GM19035 (cell line): ENCODE data around the gene IFNL1.
"Not testable (repeated sequence)": the region's sequence is repeated elsewhere in the genome, so short reads cannot be mapped to it uniquely, and the experiment has no call there.

Experiments
- ATAC-seq: cut with Tn5 transposase; IDR thresholded peaks from one replicate; pipeline ENCODE4 v1.9.1; 2021; ENCODE audit not compliant: unreplicated experiment

IFNL1 gene

GRCh38 chr19:39270036-39270871, 26.0 kb upstream of the IFNL1 start:
- ATAC-seq, result no peak

DNA sequence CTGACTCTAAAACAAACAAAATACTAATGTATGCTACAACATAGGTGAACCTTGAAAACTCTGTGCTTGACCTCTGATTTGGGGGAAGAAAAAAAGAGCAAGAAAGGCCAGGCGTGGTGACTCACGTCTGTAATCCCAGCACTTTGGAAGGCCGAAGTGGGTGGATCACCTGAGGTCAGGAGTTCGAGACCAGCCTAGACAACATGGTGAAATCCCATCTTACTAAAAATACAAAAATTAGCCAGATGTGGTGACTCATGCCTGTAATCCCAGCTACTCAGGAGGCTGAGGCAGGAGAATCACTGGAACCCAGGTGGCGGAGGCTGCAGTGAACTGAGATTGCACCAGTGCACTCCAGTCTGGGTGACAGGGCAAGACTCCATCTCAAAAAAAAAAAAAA, 22.3 kb upstream of the IFNL1 start:
- ATAC-seq, result not testable (repeated sequence)

DNA sequence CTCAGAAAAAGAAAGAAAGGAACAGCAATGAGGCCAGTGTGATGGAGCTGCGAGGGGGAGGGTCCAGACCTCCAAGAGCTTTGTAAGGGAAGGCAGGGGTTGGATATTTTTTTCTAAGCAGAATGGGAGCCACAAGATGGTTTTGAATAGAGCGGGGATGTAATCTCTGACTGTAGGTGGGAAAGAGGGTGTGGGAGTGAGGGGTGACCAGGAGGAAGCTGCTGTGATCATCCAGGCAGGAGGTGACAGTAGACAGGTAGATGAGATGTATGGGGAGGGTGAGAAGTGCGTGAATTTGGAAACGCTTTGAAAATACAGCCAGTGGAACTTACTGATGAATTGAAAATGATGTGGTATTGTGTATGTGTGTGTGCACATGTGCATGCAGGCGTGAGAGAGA, 20.6 kb upstream of the IFNL1 start:
- no peak for ATAC-seq

DNA sequence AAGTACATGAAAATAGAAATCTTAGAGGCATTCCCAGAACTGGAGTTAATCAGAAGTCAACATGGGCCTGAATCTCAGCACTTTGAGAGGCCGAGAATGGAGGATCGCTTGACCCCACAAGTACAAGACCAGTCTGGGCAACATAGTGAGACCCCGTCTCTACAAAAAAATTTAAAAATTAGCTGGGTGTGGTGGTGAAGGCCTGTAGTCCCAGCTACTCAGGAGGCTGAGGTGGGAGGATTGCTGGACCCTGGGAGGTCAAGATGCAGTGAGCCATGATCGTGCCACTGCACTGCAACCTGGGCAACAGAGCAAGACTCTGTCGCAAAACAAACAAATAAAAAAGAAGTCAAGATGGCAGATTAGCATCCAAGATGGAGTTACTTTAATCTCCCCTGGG, 19.5 kb upstream of the IFNL1 start:
- no peak for ATAC-seq

DNA sequence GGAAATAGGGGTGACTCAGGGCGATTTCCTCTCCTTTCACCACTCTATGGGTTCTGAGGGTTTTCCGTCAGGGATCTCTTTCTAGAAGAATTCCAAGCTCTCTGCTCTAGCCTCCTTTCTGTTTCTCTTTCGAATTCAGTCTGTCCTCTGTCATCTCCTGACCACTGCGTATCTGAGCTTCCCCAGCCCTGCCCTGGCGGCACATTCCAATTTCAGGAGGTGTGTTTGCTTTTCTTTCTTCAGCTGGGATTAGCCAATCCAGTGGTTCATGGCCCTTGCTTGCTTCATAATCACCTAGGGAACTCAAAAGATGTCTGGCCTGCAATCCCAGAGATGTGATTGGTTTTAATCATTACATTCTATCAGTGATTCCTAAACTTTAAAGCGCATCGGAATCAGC, 18.6 kb upstream of the IFNL1 start:
- ATAC-seq, result no peak

DNA sequence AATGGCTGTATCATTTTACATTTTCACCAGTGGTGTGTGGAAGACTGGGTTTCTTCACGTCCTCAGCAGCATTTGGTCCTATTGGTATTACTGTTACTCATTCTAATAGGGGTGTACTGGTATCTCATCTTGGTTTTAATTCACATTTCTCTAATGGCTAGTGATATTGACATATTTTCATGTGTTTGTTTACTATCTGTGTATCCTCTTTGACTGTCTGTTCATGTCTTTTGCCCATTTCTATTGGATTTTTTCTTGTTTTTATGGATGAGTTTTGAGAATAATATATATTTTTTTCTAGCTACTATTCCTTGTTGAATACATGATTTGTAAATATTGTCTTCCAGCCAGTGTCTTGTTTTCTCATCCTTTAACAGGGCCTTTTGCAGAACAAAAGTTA, 14.2 kb upstream of the IFNL1 start:
- no peak for ATAC-seq

GRCh38 chr19:39284032-39284431, 12.2 kb upstream of the IFNL1 start:
- ATAC-seq, result no peak

GRCh38 chr19:39293394-39293793, 2.8 kb upstream of the IFNL1 start:
- ATAC-seq, result no peak

DNA sequence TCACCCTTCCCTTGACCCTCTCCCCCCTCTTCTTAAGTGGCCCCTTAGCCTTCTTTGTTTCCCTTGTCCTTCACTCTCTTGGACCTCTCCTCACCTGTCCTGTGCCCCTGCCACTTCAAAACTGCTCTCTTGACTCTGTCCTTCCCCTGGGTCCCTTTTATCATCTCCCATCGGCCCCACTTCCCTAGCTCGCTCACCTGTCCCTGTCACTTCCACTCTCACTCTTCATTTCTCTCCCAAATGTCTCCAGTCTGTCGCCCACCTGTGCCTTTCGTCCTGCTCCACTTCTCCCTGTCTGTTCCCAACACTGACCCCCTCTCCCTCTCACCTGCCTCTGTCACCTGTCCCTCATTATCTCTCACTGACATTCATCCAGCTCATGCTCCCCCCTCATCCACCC, 699 bp downstream of the IFNL1 start:
- no peak for ATAC-seq

DNA sequence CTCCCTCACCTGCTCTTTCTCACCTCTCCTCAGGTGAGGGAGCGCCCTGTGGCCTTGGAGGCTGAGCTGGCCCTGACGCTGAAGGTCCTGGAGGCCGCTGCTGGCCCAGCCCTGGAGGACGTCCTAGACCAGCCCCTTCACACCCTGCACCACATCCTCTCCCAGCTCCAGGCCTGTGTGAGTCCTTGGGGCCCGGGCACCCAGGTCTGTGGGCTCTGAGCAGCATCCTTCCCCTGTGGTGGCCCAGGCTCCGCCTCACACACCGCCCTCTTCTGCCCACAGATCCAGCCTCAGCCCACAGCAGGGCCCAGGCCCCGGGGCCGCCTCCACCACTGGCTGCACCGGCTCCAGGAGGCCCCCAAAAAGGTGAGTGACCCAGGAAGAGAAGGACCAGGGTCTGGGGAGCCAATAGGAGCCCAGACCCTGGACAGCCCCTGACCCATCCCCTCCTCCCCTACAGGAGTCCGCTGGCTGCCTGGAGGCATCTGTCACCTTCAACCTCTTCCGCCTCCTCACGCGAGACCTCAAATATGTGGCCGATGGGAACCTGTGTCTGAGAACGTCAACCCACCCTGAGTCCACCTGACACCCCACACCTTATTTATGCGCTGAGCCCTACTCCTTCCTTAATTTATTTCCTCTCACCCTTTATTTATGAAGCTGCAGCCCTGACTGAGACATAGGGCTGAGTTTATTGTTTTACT, 1.9 kb downstream of the IFNL1 start:
- no peak for ATAC-seq

DNA sequence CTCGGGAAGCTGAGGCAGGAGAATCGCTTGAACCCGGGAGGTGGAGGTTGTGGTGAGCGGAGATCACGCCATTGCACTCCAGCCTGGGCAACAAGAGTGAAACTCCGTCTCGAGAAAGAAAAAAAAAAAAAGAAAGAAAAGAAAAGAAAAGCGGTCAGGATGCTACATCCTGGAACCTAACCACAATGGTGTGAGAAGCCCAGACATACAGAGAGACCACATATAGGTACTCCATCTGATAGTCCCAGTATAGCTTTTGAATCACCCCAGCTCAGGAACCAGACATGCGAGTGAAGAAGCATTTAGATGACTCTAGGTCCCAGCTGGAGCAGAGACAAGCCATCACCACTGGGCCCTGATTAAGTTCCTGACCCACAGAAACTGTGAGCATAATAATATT, 3.2 kb downstream of the IFNL1 start:
- no peak for ATAC-seq

- no peak for ATAC-seq
Measured at GRCh38 chr19:39299832-39300231, 3.6 kb downstream of the IFNL1 start.

GRCh38 chr19:39301021-39301420, 4.8 kb downstream of the IFNL1 start:
- no peak for ATAC-seq

- ATAC-seq, result no peak
Measured at GRCh38 chr19:39301562-39301961, 5.4 kb downstream of the IFNL1 start.

- ATAC-seq, result no peak
Measured at GRCh38 chr19:39303373-39304184, 7.4 kb downstream of the IFNL1 start.

- no peak for ATAC-seq
Measured at GRCh38 chr19:39304185-39304513, 7.9 kb downstream of the IFNL1 start.

DNA sequence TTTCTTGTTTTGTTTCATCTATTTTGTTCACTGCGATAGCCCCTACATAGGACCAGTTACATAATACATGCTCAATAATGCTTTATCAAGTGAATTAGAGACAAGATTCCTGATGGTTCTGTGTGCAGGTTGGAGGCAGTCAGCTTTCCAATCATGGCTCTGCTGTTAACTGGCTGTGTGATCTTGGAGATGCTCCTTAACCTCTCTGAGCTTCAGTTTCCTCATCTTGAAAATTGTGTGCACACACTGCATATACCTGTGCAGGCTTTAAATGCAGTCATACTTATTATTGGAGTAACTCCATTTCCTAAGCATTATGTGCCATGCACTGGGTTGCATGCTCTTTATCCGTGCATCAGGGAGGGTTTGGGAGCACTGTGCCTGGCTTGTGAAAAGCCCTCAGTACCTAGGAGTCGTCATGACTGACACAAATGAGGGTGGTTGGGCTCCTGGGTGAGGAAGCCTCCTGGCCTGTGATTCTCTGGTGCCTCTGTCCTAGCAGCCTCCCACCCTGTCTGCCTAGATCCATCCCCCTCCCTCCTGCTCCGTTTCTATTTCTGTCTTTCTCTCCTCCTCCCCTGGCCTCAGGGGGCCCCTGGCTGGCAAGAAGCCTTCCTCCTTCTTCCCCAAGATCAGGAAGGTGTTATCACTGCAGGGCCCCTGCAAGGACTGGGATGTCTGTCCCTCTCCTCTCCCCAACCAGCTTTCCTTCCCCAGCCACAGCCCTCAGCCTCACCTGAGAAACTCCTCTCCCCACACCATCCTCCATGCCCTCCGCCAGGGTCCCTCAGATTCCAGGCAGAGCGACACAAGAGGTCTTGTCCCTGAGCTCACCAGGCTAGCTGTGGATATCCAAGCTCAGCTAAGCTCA, 8.7 kb downstream of the IFNL1 start:
- no peak for ATAC-seq

DNA sequence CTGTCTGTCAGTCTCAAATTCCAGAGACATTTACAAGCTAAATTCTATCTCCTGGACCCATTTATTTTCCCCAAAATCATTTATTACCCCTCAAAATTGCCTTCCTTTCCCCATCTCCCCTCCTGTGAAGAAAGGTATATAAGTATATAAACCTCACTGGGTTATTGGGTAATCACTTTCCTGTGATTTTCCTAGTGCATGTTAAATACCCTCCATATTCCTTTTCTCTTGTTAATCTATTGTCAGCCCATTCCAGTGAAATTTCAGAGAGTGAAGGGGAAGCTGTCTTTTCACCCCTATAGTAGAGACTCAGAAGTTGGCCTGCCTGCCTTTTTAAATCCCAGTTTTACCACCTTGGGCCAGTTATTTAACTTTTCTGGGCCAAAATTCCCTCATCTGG, 9.9 kb downstream of the IFNL1 start:
- ATAC-seq, result no peak

- ATAC-seq, result no peak
Measured at GRCh38 chr19:39307046-39307821, 11.0 kb downstream of the IFNL1 start.
